GM20000 (cell line): ENCODE data around the gene SH3GLB2.
"Not testable (repeated sequence)": the region's sequence is repeated elsewhere in the genome, so short reads cannot be mapped to it uniquely, and the experiment has no call there.

ENCODE experiments used
- DNase-seq: peaks from one replicate; pipeline ENCODE4 v3.0.0; 2012; ENCODE audit warnings: low spot score
- TF ChIP-seq, protein P1 (sequence below): IDR thresholded peaks from 2 replicates; pipeline ENCODE4 v1.5.1; 2012; ENCODE audit warnings: mild to moderate bottlenecking, control low read depth; ENCODE audit errors: extremely low read depth, missing control alignments

The SH3GLB2 gene

DNA sequence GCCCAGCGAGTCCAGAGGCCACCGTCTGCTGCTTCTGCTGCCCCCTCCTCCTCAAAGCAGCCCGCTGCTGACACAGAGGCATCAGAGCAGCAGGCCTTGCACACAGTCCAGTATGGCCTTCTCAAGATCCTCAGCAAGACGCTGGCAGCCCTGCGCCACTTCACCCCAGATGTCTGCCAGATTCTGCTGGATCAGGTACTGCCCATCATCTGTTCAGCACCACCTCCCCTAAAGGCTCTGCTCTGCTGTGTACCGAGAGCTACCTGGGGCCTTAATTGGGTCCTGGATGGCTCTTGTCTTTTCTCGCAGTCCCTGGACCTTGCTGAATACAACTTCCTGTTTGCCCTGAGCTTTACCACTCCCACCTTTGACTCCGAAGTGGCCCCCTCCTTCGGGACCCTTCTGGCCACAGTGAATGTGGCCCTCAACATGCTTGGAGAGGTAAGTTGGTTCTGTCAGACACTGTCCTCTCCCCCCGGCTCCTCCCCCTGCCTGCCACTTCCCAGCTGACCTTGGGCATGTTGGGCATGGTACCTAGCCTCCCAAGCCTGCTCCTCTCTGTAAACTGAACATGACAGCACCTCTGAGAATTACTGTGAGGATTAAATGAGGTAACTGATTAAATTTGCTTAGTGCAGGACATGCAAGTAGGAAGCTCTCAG, 22.7 kb downstream of the SH3GLB2 start:
- no peak for DNase-seq
- TF ChIP-seq, protein P1, sequence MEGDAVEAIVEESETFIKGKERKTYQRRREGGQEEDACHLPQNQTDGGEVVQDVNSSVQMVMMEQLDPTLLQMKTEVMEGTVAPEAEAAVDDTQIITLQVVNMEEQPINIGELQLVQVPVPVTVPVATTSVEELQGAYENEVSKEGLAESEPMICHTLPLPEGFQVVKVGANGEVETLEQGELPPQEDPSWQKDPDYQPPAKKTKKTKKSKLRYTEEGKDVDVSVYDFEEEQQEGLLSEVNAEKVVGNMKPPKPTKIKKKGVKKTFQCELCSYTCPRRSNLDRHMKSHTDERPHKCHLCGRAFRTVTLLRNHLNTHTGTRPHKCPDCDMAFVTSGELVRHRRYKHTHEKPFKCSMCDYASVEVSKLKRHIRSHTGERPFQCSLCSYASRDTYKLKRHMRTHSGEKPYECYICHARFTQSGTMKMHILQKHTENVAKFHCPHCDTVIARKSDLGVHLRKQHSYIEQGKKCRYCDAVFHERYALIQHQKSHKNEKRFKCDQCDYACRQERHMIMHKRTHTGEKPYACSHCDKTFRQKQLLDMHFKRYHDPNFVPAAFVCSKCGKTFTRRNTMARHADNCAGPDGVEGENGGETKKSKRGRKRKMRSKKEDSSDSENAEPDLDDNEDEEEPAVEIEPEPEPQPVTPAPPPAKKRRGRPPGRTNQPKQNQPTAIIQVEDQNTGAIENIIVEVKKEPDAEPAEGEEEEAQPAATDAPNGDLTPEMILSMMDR: no peak

GRCh38 chr9:129004173-129004572, 24.0 kb downstream of the SH3GLB2 start:
- DNase-seq: not testable (repeated sequence)

- no peak for DNase-seq
- TF ChIP-seq, protein P1: no peak
These were observed 25.1 kb downstream of the SH3GLB2 start for GRCh38 chr9:129002992-129003391.

DNA sequence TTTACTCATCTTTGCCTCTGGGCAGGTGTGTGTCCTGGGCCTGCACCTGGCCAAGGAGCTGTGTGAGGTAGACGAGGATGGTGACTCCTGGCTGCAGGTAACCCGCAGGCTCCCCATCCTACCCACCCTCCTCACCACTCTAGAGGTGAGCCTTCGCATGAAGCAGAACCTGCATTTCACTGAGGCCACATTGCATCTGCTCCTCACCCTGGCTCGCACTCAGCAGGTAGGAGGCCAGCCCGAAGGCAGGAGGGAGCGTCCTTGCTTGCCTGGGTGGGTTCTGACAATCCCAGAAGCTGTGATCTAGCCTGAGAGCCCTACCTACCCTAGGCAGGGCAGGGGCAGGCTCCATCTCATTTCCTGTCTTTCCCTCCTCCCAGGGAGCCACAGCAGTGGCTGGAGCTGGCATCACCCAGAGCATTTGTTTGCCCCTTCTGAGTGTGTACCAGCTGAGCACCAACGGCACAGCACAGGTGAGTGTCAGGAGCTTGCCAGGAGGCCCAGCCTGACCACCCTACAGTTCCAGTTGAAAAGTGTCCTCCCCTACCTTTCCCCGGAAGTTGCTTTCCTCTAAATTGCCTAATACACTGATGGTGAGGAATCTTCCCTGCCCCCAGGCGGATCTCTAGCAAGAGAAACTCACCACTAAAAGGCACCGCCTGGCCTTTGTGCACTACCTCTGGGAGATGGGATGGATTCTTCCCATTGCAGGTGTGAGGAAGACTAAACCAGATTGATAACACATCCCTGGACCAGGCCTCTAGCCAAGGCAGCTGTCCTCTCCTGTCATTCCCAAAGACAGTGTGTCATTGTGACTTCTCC, 26.4 kb downstream of the SH3GLB2 start:
- DNase-seq: no peak
- TF ChIP-seq, protein P1: no peak

GRCh38 chr9:128999581-129000206, 28.4 kb downstream of the SH3GLB2 start:
- TF ChIP-seq, protein P1: no peak
- no peak for DNase-seq

DNA sequence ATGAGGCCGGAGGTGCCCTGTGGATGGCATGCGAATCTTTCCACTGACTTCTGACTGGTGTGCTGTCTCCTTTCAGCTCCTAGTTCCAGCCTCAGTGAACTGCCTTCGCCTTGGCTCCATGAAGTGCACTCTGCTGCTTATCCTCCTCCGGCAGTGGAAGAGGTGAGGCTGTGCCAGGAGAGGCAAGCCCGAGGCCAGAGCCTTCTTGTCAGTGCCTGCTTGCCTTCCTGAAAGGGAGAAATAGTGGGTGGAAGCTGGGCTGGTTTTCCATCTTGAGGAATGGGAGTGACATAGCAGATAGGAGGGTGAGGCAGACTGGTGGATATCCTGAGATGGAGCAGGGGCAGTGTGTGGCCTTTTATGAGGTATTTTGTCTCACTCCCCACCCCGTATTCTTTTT, 29.7 kb downstream of the SH3GLB2 start:
- TF ChIP-seq, protein P1: no peak
- no peak for DNase-seq

GRCh38 chr9:128995791-128996190, 32.3 kb downstream of the SH3GLB2 start:
- TF ChIP-seq, protein P1: no peak
- no peak for DNase-seq
